GM12891 (cell line): Measurements from ENCODE around the gene RHBG.

ENCODE experiments used
- POLR2A ChIP-seq: IDR thresholded peaks from 2 replicates; pipeline ENCODE4 v1.6.1; 2011; ENCODE audit warnings: low read depth, low read length, control low read depth
- POLR2AphosphoS5 ChIP-seq: IDR thresholded peaks from 2 replicates; pipeline ENCODE4 v1.6.1; 2011; ENCODE audit warnings: low read depth, low read length, control low read depth
- SPI1 ChIP-seq: IDR thresholded peaks from 2 replicates; pipeline ENCODE4 v1.6.1; 2011; ENCODE audit warnings: low read depth, low read length, control low read depth

GRCh38 chr1:156410740-156411139, 41.7 kb downstream of the RHBG start:
- TF ChIP-seq POLR2A (no peak), POLR2AphosphoS5 (no peak), SPI1 (no peak)
